Measurements from ENCODE around the gene GPS1.

The GPS1 gene

GRCh38 chr17:82062984-82063368 lies 11.3 kb downstream of the GPS1 start:
- TF ChIP-seq CTCF (IDR thresholded peaks at IDR 0.05; ENCODE audit: low read depth, low read length): no peak
- DNase-seq (ENCODE audit: extremely low read depth, low read depth): no peak

- TF ChIP-seq CTCF (IDR thresholded peaks at IDR 0.05; ENCODE audit: low read depth, low read length): no peak
These were observed 12.0 kb downstream of the GPS1 start for GRCh38 chr17:82063424-82064415.

GRCh38 chr17:82064433-82065192 lies 12.9 kb downstream of the GPS1 start:
- no peak for DNase-seq (ENCODE audit: extremely low read depth, low read depth)
- TF ChIP-seq CTCF (IDR thresholded peaks at IDR 0.05; ENCODE audit: low read depth, low read length): no peak

More at GRCh38 chr17:82063424-82064415, 12.0 kb downstream of the GPS1 start:
- DNase-seq (ENCODE audit: extremely low read depth, low read depth): no peak

DNA sequence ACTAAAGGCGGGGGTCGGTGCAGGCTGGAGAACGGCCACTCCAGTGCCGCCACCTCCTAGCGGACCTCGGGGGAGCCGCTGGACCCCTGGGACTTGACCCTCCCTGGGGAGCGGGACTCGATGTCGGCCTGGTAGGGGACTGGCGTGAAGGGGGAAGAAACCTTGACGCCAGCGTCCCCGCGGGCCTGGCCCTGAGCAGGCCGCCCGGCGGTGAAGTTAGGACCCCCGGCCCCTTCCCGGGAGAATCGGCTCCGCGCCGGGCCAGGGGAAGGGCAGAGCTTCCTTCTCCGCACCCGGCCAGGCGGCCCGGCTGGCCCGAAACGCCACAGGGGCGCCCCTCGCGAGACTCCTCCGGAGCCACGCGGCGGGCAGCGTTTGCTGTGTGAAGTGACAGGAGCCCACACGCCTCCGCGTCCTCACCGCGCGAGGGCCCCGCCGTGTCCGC lies 13.5 kb downstream of the GPS1 start:
- no peak for TF ChIP-seq CTCF (IDR thresholded peaks at IDR 0.05; ENCODE audit: low read depth, low read length)
- no peak for DNase-seq (ENCODE audit: extremely low read depth, low read depth)

GRCh38 chr17:82065638-82066303 lies 14.1 kb downstream of the GPS1 start, which contains the start of gene DUS1L:
Gene DUS1L, minus strand, starts transcription at chr17:82065804. Its CDS starts 745 bp downstream, at chr17:82065059.
- TF ChIP-seq CTCF (IDR thresholded peaks at IDR 0.05; ENCODE audit: low read depth, low read length): no peak
- DNase-seq (ENCODE audit: extremely low read depth, low read depth): peak; percentile 16

- TF ChIP-seq CTCF (IDR thresholded peaks at IDR 0.05; ENCODE audit: low read depth, low read length): no peak
- no peak for DNase-seq (ENCODE audit: extremely low read depth, low read depth)
These were observed 18.9 kb downstream of the GPS1 start for GRCh38 chr17:82070611-82071010.
